GM18505 (cell line): ENCODE measurements around the gene PHF23.
A peak's percentile ranks its signal among the peaks of the same experiment; 100 is the strongest.

Source experiments
- ATAC-seq: cut with Tn5 transposase; IDR thresholded peaks from one replicate; pipeline ENCODE4 v1.9.1; 2021; ENCODE audit not compliant: unreplicated experiment
- POLR2A ChIP-seq: IDR thresholded peaks from 4 replicates; pipeline ENCODE4 v1.6.1; 2011; ENCODE audit warnings: borderline replicate concordance; ENCODE audit not compliant: insufficient read depth, insufficient read length; ENCODE audit errors: extremely low read depth

Gene PHF23

GRCh38 chr17:7216242-7217112 lies 22.8 kb downstream of the PHF23 start:
- TF ChIP-seq POLR2A: no peak
- ATAC-seq: no peak

DNA sequence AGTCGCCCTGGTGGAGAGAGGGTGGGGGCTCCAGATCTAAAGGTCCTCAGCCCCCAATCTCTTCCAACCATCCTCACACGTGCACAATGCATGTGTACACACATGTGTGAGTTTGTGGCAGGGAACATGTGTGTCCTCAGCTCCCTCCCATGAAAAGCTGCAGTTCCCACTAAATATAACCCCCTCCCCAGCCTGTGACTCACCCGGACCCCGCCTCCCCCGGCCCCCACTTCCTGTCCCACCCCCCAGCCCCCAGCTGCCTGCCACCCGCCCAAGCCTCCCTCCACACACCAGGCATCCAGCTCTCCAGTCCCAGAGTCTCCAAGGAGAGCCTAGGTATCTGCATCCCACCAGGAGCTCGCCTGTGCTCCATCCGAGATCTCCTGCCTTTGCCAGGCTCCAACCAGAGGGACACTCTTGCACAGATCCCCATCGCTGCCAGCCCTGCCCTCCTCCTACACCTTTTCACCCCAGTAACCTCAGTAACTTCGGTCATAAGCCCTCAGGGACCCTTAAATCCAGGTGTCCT lies 23.5 kb downstream of the PHF23 start:
- no peak for TF ChIP-seq POLR2A
- ATAC-seq: no peak

- no peak for ATAC-seq
- TF ChIP-seq POLR2A: no peak
Measured at GRCh38 chr17:7215136-7215638, 24.1 kb downstream of the PHF23 start.

GRCh38 chr17:7214300-7215135 lies 24.7 kb downstream of the PHF23 start:
- peak; percentile 79 for ATAC-seq
- TF ChIP-seq POLR2A: no peak

DNA sequence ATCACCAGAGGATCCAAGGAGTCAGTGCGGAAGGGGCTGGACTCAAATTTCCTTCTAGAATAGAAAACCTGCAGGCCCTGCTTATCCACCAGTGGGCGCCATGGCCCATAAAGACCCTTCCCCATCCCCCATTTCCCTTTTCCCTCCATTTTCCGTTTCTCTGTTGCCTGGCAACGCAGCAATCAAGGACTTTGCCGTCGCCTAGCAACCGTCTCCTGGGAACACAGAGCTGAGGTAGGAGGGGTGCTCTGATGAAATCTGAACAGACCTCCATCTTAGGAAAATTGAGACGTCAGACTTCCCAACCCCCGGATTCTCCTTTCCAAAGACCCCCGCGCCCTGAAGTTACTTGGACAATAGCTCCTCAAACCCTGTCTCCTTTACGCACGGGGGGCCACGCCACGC lies 25.4 kb downstream of the PHF23 start:
- no peak for ATAC-seq
- no peak for TF ChIP-seq POLR2A

DNA sequence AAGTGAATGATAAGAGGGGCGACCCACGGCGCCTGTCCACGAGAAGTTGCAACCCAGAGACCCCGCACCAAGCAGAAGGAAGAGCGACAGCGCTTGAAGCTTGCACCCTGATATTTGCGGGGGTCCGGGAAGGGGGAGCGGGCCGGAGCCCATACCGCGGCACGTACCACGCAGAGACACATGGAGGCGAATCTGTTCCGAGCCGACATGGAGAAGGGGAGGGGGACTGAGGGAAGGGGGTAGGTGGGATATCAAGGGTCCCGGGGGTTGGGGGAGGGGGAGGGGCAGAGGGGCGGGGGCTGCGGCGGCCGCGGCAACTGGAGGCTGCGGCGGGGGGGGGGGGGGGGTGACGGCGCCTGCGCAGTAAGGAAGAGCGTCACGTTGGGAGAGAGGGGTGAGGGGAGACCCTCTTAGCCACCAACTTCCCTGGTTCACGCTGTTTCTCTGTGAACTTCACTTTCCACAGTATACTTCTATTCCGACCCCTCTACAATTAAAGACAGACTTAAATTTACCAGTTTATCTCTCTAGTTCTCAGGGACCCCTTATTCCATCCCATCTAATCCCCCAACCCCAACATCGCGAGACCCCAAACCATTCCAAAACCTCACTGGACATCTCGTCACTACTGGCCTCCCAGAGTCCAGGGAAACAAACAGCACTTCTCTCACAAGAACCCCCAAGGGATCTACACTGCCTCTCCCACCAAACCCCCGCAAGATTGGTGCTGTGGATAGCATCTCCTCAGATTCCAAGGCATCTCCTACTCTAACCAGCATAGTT lies 27.6 kb downstream of the PHF23 start:
- TF ChIP-seq POLR2A: no peak

DNA sequence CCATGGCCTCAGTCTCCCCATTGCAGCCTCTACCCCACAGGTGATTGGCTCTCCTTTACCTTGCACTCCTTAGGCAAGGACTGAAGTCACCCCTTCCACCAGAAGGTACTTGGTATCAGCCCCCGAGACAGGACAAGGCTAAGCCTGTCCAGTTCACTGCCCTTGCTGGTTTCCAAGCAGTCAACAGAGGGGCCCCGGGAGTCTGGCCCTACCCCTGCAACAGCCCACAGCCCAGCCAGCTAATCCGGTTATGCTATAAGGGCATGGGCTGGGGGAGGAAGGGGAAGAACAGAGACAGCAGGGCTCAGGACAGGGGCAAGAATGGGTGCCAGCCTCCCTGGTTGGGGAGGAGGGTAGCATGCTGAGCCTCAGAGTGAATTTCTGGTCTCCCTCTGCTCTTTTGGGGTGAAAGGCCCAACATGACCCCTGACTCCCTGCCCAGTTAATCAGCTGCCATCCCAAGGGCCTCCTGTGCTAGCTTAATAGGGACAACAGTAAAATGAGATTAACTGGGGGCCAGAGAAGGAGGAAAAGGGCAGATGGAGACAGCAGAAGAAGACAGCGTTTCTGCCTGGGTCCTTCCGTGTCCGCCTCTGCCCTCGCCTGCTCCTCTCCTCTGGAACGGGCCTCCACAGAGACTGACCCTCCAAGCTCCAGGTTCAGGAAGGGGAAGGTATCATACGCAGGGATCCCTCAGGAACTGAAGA lies 30.4 kb downstream of the PHF23 start:
- no peak for ATAC-seq
- no peak for TF ChIP-seq POLR2A

More for the DNA sequence above, 27.6 kb downstream of the PHF23 start:
- no peak for ATAC-seq

DNA sequence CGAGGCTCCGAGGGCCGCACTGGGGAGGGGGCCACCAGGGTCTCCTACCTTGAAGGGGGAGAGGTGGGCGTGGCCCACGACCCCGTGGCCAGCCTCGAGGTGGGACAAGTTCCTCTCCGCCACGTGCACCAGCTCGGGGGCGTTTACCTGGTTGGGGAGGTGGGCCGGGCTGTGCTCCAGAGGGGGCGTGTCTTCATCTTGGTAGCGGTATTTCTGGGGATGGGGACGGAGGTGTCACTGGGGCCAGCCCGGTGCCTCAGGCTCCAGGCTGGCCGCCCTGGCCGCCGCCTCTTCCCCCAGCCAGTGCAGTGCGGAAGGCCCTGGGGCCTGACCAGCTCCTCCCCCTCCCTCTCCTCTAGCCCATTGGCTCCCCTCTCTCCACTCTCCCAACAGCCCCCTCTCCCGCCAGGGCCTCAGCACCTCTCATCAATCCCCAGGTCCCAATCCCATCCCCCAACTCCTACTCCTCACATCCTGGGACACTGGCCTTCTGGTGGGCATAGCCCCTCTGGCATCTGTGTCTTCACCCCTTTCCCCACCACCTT lies 31.2 kb downstream of the PHF23 start:
- TF ChIP-seq POLR2A: no peak

DNA sequence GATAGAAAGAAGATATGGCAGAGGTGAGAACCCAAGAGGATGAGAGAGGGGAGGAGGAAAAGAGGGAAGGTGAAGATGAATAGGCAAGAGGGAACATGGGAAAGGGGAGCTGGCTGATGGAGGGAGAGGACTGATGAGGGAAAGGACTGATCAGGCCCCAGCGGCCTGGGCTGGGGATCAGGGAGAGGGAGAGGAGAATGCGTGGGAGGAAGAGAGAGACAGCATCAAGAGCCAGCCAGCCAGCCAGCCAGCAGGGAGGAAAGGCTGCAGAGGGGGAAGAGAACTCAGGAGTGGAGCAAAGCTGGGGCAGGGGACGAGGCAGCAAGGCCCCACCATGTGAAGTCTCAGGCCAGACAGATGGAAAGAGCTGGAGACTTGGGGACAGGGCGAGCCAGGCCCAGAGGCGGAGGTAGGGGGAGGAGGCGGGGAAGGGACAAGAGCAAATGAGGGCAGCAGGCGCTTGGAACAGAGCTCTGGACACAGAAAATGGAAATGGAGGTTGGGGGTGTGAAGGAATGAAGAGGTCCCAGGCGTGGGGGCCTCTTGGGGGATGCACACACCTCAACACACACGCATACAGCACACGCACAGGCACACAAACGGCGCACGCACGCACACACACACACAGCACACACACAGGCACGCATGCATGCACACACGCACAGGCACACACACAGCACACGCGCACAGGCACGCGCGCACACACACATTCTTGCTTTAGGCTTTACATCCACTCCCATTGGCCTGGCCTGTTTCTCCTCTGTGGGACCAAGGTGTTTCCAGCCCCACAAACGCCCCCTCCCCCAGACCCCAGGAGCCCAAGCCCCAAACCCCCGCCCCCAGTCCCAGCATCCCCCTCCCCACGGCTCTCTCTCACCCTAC lies 31.9 kb downstream of the PHF23 start:
- no peak for ATAC-seq
- no peak for TF ChIP-seq POLR2A

More for the DNA sequence above, 31.2 kb downstream of the PHF23 start:
- no peak for ATAC-seq

GRCh38 chr17:7205561-7205960 lies 33.7 kb downstream of the PHF23 start:
- TF ChIP-seq POLR2A: no peak
- ATAC-seq: no peak

- ATAC-seq: peak; percentile 65
- TF ChIP-seq POLR2A: peak; percentile 43
Measured at GRCh38 chr17:7204828-7205461, 34.3 kb downstream of the PHF23 start.
